ENCODE measurements around the gene GRID1. TPM values are rescaled to one million over a fixed set of nuclear protein-coding genes. Genes with fewer than 3 reads are reported as not detected.
A peak's percentile ranks its signal among the peaks of the same experiment; 100 is the strongest.

Gene GRID1
- total and polyA plus RNA-seq, 10 donors, result 0.06 to 0.42 (median 0.15) TPM; not detected in 4

DNA sequence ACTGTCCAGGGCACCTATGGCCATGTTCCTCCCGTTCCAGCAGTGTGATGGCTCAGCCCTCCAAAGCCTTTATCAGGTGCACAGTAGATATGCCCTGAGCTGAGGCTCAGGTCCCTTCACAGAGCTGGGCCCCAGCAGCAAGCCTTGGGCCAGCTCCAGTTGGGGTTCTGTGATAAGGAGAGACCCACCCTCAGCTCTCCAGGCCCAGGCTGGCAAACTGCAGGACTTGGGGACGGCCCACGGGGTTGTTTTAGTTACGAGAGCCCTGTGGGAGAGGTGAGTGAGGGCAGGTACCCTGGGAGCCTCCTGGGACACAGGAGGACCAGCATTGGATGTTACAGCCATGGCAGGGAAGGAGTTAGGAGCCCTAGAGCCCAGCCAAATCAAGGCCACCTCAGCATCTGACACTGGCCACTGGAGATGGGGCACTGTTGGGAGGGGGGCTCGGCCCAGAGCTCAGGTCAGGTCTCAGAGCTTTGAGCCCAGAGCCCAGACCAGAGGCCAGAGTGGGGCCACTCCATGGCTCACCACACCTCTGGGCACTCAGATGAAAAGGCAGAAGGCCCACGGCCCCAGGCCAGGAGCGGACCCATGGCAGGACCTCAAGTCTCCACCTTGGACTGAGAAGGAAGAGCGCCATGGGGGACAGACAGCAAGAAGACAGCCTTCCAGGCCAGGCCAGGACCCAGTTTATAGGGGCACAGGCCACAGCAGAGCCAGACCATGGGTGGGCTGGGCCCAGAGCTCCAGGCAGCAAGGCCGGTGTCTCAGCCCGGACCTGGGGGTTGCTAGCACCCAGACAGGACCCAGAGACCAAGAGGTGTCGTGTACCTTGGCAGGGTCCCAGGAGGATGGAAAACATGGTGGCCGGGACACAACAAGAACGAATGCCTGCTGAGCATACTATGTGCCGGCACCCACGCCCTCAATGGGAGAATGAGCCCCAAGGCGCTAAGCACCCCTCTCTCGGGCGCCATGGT, 12.8 kb downstream of the GRID1 start:
- peaks cover 0 to 26% (median 8%) of the 10 kb centered on the region in 6 donors for H3K4me1 ChIP-seq
- intact Hi-C loops (cut with DNase I; ENCODE audit: low total_unique reads), result no loop called here
- H3K27me3 ChIP-seq (replicated peaks in 1 of 7), result peaks cover 0 to 41% (median 0%) of the 10 kb centered on the region in 7 donors
- TF ChIP-seq POLR2AphosphoS5 (IDR thresholded peaks at IDR 0.05), result no peak
- TF ChIP-seq, protein P1, sequence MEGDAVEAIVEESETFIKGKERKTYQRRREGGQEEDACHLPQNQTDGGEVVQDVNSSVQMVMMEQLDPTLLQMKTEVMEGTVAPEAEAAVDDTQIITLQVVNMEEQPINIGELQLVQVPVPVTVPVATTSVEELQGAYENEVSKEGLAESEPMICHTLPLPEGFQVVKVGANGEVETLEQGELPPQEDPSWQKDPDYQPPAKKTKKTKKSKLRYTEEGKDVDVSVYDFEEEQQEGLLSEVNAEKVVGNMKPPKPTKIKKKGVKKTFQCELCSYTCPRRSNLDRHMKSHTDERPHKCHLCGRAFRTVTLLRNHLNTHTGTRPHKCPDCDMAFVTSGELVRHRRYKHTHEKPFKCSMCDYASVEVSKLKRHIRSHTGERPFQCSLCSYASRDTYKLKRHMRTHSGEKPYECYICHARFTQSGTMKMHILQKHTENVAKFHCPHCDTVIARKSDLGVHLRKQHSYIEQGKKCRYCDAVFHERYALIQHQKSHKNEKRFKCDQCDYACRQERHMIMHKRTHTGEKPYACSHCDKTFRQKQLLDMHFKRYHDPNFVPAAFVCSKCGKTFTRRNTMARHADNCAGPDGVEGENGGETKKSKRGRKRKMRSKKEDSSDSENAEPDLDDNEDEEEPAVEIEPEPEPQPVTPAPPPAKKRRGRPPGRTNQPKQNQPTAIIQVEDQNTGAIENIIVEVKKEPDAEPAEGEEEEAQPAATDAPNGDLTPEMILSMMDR (IDR thresholded peaks at IDR 0.05 in 8 of 11, conservative IDR thresholded peaks at IDR 0.05 in 3 of 11), result no peak
- TF ChIP-seq POLR2A (IDR thresholded peaks at IDR 0.05), result no peak
- DNase-seq, result no peak
- H3K27ac ChIP-seq, result no peak overlapping the region
- H3K9me3 ChIP-seq, result peaks cover 0 to 8% (median 3%) of the 10 kb centered on the region in 8 donors
- no peak overlapping the region for H3K4me3 ChIP-seq
- 88 to 96% (median 92%) methylated on average over 17 to 18 of the region's 18 CpGs for WGBS, 5 donors
- no peaks in the 10 kb centered on the region for H3K36me3 ChIP-seq

GRCh38 chr10:86350897-86351296, 15.7 kb downstream of the GRID1 start:
- WGBS, 5 donors, result 72 to 85% (median 80%) methylated on average over 6 of the region's 6 CpGs
- peaks cover 0 to 8% (median 3%) of the 10 kb centered on the region in 8 donors for H3K9me3 ChIP-seq
- H3K4me1 ChIP-seq, result peaks cover 0 to 13% (median 8%) of the 10 kb centered on the region in 6 donors
- H3K36me3 ChIP-seq, result no peaks in the 10 kb centered on the region
- H3K27ac ChIP-seq, result no peak overlapping the region
- peak; percentile 37 for DNase-seq
- peaks cover 0 to 47% (median 0%) of the 10 kb centered on the region in 7 donors for H3K27me3 ChIP-seq (replicated peaks in 1 of 7)
- intact Hi-C loops (cut with DNase I; ENCODE audit: low total_unique reads), result no loop called here
- H3K4me3 ChIP-seq, result no peak overlapping the region
- TF ChIP-seq POLR2A (IDR thresholded peaks at IDR 0.05) (no peak), POLR2AphosphoS5 (IDR thresholded peaks at IDR 0.05) (no peak)
- TF ChIP-seq, protein P1 (IDR thresholded peaks at IDR 0.05 in 8 of 11, conservative IDR thresholded peaks at IDR 0.05 in 3 of 11), result no peak

DNA sequence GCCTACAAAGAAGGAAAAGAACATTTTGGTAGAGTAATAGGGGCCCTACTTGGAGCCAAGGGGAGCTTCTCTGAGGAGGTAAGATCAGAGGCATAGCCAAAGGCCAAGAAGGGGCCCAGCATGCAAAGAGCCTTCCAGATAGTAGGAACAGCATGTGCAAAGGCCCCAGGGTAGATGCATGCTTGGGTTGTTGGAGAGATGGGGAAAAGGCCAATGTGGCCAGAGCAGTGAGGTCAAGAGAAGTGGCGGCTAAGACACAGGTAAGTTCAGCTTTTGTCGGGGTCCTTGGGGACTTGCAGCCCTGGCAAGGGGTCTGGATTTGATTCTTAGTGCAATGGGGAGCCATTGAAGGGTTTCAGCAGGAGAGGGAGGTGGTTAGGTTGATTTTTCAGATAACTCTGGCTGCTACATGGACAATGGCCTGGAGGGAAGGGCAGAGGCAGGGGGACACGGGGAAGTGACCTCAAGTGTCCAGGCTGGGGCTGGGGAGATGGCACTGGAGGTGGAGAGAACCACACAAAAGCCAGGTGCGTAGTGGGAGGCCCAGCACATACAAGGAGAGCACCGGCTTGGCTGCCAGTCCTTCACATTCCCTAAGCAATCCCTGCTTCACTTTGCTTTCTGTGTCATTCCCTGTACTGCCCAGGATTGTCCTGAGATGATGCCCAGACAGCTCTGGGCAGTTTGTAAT, 16.5 kb downstream of the GRID1 start:
- Histone ChIP-seq H3K9me3 (peaks cover 0 to 8% (median 3%) of the 10 kb centered on the region in 8 donors), H3K4me1 (peaks cover 0 to 5% (median 2%) of the 10 kb centered on the region in 6 donors), H3K36me3 (no peaks in the 10 kb centered on the region), H3K4me3 (no peak overlapping the region), H3K27me3 (replicated peaks in 1 of 7) (peaks cover 0 to 40% (median 0%) of the 10 kb centered on the region in 7 donors), H3K27ac (no peak overlapping the region)
- TF ChIP-seq POLR2A (IDR thresholded peaks at IDR 0.05), result no peak
- DNase-seq, result peak; percentile 59
- WGBS, 5 donors, result 72 to 80% (median 79%) methylated on average over 5 of the region's 5 CpGs
- intact Hi-C loops (cut with DNase I; ENCODE audit: low total_unique reads), result no loop called here

- Histone ChIP-seq H3K9me3 (peaks cover 0 to 8% (median 3%) of the 10 kb centered on the region in 8 donors), H3K36me3 (no peaks in the 10 kb centered on the region), H3K4me1 (no peaks in the 10 kb centered on the region), H3K4me3 (no peak overlapping the region), H3K27ac (no peak overlapping the region), H3K27me3 (replicated peaks in 1 of 7) (peaks cover 0 to 35% (median 0%) of the 10 kb centered on the region in 7 donors)
- intact Hi-C loops (cut with DNase I; ENCODE audit: low total_unique reads), result no loop called here
- WGBS, 5 donors, result 30 to 39% (median 32%) methylated on average over 3 of the region's 3 CpGs
- DNase-seq, result peak; percentile 43
- TF ChIP-seq POLR2A (IDR thresholded peaks at IDR 0.05), result no peak
- TF ChIP-seq POLR2AphosphoS5 (IDR thresholded peaks at IDR 0.05), result no peak
- TF ChIP-seq, protein P1 (IDR thresholded peaks at IDR 0.05 in 8 of 11, conservative IDR thresholded peaks at IDR 0.05 in 3 of 11), result no peak
These were observed 17.1 kb downstream of the GRID1 start for GRCh38 chr10:86349474-86349873.
